Stimulated activated CD4-positive, alpha-beta T cell treated with anti-CD3 and anti-CD28 coated beads, Interleukin-2, amount 100 ng/mL, for 4 hours (primary cell): ENCODE results near the gene MAGI2.
"Not testable (repeated sequence)": the region's sequence is repeated elsewhere in the genome, so short reads cannot be mapped to it uniquely, and the experiment has no call there.

Experiments used
- DNase-seq: peaks from one replicate; pipeline ENCODE4 v3.0.0-alpha.2; 2020; ENCODE audit warnings: low read depth

MAGI2 gene

GRCh38 chr7:78542981-78543380 lies 910.5 kb downstream of the MAGI2 start:
- no peak for DNase-seq

- DNase-seq, result no peak
These were observed 910.9 kb downstream of the MAGI2 start for GRCh38 chr7:78542541-78542940.

DNA sequence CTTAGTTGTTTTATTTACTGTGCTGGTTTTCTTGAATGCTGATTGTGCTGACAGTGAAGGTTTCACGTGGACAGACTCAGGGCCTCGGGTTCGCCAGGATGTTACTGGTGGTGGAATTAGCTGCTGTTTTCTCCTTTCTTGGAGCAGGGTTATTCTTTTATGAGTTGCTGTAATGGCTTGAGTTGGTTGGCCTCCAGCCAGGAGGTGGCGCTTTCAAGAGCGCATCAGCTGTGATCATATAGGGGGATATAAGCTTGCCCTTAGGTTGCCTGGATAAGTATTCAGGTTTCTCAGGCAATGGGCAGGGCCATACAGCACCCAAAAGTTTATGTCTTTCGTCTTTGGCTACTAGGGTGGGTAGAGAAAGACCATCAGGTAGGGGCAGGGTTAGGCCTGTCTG lies 913.6 kb downstream of the MAGI2 start:
- no peak for DNase-seq

DNA sequence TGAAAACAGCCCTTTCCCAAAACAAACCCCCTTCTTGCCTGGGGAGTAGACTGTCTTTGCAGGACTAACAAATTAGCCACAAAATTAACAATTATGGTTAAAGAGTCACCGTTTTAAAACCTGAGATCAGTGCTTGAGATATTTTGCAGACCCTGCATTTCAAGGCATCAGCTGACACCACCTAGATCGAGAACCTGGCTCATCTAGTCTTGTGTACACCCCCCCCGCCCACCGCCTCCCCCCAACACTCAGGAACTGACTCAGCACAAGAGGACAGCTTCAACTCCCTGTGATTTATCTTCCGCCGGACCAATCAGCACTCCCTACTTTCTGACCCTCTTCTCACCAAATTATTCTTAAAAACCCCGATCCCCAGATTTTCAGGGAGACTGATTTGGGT lies 917.8 kb downstream of the MAGI2 start:
- DNase-seq, result no peak

GRCh38 chr7:78530351-78530750 lies 923.1 kb downstream of the MAGI2 start:
- DNase-seq, result no peak

GRCh38 chr7:78529392-78529791 lies 924.1 kb downstream of the MAGI2 start:
- no peak for DNase-seq

GRCh38 chr7:78528964-78529363 lies 924.5 kb downstream of the MAGI2 start:
- no peak for DNase-seq

GRCh38 chr7:78523930-78524329 lies 929.5 kb downstream of the MAGI2 start:
- DNase-seq, result no peak

- DNase-seq, result no peak
These were observed 931.5 kb downstream of the MAGI2 start for GRCh38 chr7:78521961-78522360.

DNA sequence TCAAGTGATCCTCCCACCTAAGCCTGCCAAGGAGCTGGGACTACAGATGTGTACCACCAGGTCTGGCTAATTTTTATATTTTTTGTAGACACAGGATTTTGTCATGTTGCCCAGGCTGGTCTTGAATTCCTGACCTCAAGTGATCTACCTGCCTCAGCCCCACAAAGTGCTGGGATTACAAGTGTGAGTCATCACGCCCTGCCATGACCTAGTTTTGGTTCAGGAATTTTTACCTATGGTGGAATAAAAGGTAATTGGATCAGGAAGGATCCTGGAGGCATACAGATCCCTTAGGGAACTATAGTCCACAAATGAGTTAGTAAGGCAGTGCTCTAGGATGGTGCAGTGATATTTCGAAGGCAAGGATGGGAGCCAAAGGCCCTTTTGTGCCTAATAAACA lies 937.0 kb downstream of the MAGI2 start:
- no peak for DNase-seq

DNA sequence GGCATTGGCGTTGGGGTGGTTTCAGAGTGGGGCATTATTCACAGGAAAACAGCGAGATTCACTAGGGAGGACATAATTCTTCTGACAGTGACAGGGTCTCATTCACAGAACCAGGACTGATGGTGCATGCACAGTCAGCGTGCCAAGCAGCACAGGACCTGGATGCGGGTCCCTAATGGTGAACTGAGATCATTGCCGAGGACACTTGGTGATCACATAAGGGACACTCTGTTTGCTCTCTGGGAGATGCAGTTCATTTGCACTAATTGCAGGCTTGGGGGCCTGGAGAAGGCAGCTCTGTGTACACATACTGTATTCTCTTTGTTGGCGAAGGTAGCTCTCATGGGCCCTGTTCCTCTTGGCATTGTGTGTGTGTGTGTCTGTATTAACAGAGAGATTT lies 938.8 kb downstream of the MAGI2 start:
- DNase-seq, result no peak

DNA sequence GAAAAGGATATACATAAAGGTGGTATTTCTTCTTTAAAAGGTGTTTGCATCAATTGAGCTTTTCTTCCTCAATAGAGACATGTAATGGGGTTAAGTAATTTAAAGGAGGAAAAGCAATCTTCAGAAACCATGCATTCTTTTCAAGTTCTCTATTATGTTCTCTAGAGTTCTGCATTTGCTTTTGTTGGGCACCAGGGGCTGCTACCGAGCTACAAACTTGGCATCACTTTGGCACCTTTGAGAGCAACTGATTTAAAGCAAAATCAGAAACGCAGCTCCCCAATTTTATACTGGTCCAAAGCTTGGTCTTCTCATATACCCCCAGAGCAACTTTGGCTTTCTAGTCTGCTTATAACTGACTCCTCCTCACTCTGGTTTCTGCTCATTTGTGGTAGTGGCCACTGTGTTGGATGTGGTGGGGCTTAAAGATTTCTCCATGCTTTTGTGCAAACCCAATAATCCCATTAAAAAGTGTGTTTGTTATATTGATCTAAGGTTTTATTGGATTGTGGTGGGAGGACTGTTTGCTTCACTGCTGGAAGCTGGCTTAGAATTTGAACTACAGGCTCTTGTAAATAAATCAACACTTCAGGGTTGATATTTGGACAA lies 942.8 kb downstream of the MAGI2 start:
- no peak for DNase-seq

DNA sequence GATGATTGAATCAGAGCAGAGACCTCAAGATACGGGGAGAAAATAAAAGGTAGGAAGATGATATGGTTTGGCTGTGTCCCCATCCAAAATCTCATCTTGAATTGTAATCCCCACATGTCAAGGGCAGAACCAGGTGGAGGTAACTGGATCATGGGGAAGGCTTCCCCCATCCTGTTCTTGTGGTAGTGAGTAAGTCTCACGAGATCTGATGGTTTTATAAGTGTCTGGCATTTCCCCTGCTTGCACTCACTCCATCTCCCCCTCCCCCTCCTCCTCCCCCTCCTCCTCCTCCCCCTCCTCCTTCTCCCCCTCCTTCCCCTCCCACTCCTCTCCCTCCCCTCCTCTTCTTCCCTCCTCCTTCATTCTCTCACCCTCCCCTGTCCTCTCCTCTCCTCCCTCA lies 950.2 kb downstream of the MAGI2 start:
- DNase-seq, result not testable (repeated sequence)

GRCh38 chr7:78501064-78501463 lies 952.4 kb downstream of the MAGI2 start:
- DNase-seq, result no peak

DNA sequence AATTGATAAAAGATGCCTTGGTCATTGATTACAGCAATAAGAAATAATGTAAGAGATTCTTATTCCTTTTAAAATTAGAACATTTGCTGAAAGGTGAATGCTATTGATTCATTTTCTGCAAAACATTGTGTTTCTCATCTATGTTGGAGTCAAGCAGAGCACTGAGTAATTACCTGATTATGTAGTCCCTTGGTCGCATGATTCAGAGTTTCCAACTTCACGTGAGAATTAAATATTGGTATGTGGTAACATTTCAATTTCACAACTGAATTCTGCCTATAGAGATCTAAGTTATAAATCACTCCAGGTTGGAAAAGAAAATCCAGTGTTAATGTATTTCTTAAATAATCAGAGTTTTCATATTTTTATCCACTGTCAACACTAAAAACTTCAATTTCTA lies 953.5 kb downstream of the MAGI2 start:
- DNase-seq, result no peak

GRCh38 chr7:78499283-78499682 lies 954.2 kb downstream of the MAGI2 start:
- no peak for DNase-seq

- no peak for DNase-seq
These were observed 955.6 kb downstream of the MAGI2 start for GRCh38 chr7:78497728-78498427.

- DNase-seq, result no peak
These were observed 957.3 kb downstream of the MAGI2 start for GRCh38 chr7:78496096-78496630.

DNA sequence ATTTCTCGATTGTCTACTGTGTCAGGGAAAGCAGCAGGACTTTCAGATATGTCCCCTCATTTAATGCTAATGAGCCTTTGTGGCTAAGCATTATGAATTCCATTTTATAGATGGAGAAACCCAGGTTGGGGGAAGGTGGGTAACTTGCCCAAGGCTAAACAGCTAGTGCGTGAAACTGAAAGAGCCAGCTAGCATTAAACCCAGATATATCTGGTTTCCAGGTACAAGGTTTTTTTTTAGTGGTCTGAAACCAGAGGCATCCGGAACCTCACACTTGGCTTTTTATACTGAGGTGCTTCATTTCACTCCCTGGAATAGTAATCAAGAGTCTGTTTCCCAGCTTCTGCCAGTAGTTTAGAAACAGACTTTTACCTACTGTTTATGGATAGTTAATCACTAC lies 960.1 kb downstream of the MAGI2 start:
- DNase-seq, result no peak

- DNase-seq, result no peak
These were observed 961.3 kb downstream of the MAGI2 start for GRCh38 chr7:78492146-78492545.

GRCh38 chr7:78490524-78490923 lies 962.9 kb downstream of the MAGI2 start:
- no peak for DNase-seq

GRCh38 chr7:78489476-78490240 lies 963.8 kb downstream of the MAGI2 start:
- DNase-seq, result no peak

DNA sequence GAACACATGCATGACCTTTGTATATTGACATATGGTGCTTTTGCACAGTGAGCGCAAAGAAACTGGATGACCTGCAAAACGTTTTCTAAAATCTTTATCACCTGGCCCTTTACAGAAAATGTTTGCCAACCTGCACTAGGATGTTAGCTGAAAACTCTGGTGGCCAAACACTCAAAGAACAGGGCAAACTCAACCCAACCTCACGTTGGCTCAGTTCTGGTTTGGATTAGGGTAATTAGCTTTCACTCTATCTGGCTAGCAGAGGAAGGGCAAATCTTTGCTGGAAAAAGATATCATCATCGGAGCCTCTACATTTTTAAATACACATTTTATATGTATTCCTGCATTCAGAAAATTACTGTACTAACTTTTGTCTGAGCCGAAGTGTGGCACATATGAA lies 966.0 kb downstream of the MAGI2 start:
- no peak for DNase-seq
